Keratinocyte (primary cell): ENCODE results near the gene TMEM120B. TPM values are rescaled to one million over a fixed set of nuclear protein-coding genes. Genes with fewer than 3 reads are reported as not detected.
"Not testable (repeated sequence)": the region's sequence is repeated elsewhere in the genome, so short reads cannot be mapped to it uniquely, and the experiment has no call there.

Source experiments
- DNase-seq: peaks from one replicate; pipeline ENCODE4 v3.0.0-alpha.2; 2011; ENCODE audit warnings: low read depth, missing footprints, low spot score
- FAIRE-seq: peaks from 2 replicates; lab custom pipeline; 2011; peaks lifted over from hg19 to GRCh38; lab: Jason Lieb, UNC
- H2AFZ ChIP-seq: 2 replicates; pipeline ENCODE4 v1.6.0; 2012; ENCODE audit warnings: low read length, control low read depth, inconsistent platforms; ENCODE audit not compliant: control insufficient read depth
- H3K27ac ChIP-seq: 2 replicates; pipeline ENCODE4 v1.5.1; 2011; ENCODE audit warnings: low read length; ENCODE audit not compliant: control insufficient read depth, insufficient read depth
- H3K27me3 ChIP-seq: 3 replicates; pipeline ENCODE4 v1.6.0; 2011; ENCODE audit warnings: low read length; ENCODE audit not compliant: control insufficient read depth, insufficient read depth; ENCODE audit errors: extremely low read depth
- H3K36me3 ChIP-seq, 2 experiments: 2 replicates in 1 of 2; 3 replicates in 1 of 2; pipeline ENCODE4 v1.5.1; 2011; ENCODE audit warnings: low read length in 2 of 2, mild to moderate bottlenecking in 1 of 2; ENCODE audit not compliant: control insufficient read depth in 2 of 2, insufficient read depth in 2 of 2; ENCODE audit errors: extremely low read depth in 1 of 2
- H3K4me1 ChIP-seq: 3 replicates; pipeline ENCODE4 v1.5.1; 2011; ENCODE audit warnings: low read length; ENCODE audit not compliant: control insufficient read depth, insufficient read depth; ENCODE audit errors: extremely low read depth
- H3K4me2 ChIP-seq: 3 replicates; pipeline ENCODE4 v1.6.0; 2011; ENCODE audit warnings: low read depth, low read length; ENCODE audit not compliant: control insufficient read depth, insufficient read depth; ENCODE audit errors: extremely low read depth
- H3K4me3 ChIP-seq, 3 experiments: fragments of 200-600 bp in 1 of 3; sonication (generic) in 1 of 3; 2 replicates in 2 of 3; 3 replicates in 1 of 3; pipeline ENCODE4 v1.5.1; 2011 to 2016; ENCODE audit warnings: low read length in 3 of 3, mild to moderate bottlenecking in 3 of 3, control low read depth in 2 of 3, inconsistent platforms in 1 of 3, low read depth in 1 of 3, mixed read lengths in 1 of 3, mixed run types in 1 of 3, moderate library complexity in 1 of 3; ENCODE audit not compliant: control insufficient read depth in 2 of 3, insufficient read depth in 2 of 3; ENCODE audit errors: extremely low read depth in 1 of 3
- H3K79me2 ChIP-seq: 2 replicates; pipeline ENCODE4 v1.6.0; 2012; ENCODE audit warnings: low read length; ENCODE audit not compliant: control insufficient read depth, insufficient read depth
- H3K9ac ChIP-seq: 3 replicates; pipeline ENCODE4 v1.6.0; 2011; ENCODE audit warnings: low read length; ENCODE audit not compliant: control insufficient read depth, insufficient read depth; ENCODE audit errors: extremely low read depth
- H3K9me1 ChIP-seq: 3 replicates; pipeline ENCODE4 v1.6.0; 2011; ENCODE audit warnings: low read length; ENCODE audit not compliant: control insufficient read depth, insufficient read depth; ENCODE audit errors: extremely low read depth
- H3K9me3 ChIP-seq: 2 replicates; pipeline ENCODE4 v1.5.1; 2012; ENCODE audit warnings: low read depth, low read length; ENCODE audit not compliant: control insufficient read depth
- H4K20me1 ChIP-seq: 3 replicates; pipeline ENCODE4 v1.6.0; 2011; ENCODE audit warnings: low read length; ENCODE audit not compliant: control insufficient read depth, insufficient read depth; ENCODE audit errors: extremely low read depth
- CTCF ChIP-seq, 3 experiments: IDR thresholded peaks in 1 of 3; conservative IDR thresholded peaks in 1 of 3; optimal IDR thresholded peaks in 1 of 3; 2 replicates in 2 of 3; 3 replicates in 1 of 3; pipeline versions ENCODE3 to v1.5.1; 2011; ENCODE audit warnings: low read length in 3 of 3, mild to moderate bottlenecking in 3 of 3, moderate library complexity in 2 of 3, control low read depth in 1 of 3, inconsistent platforms in 1 of 3; ENCODE audit not compliant: insufficient read depth in 2 of 3; ENCODE audit errors: extremely low read depth in 1 of 3
- EZH2 ChIP-seq: IDR thresholded peaks from one replicate; pipeline ENCODE4 v1.6.1; 2012; ENCODE audit warnings: inconsistent platforms, mild to moderate bottlenecking, low read length, moderate library complexity
- dilution Hi-C: fragments of 300-500 bp; cut with MboI; formaldehyde crosslinking; loops from one replicate; pipeline ENCODE4 v1.7.0; 2020; ENCODE audit warnings: low sequenced_read_pairs; ENCODE audit not compliant: extremely low pct_ligation_motif_present
- polyA plus RNA-seq, 5 experiments: library from polyadenylated mRNA; depleted of rRNA in 3 of 5; stranded (reverse) in 3 of 5; stranded (forward) in 1 of 5; unstranded in 1 of 5; fragments of >200 nt; gene quantifications; 1 replicate in 1 of 5; 2 replicates in 3 of 5; 3 replicates in 1 of 5; pipeline versions ENCODE4 v1.2.1 to v1.2.3, GENCODE V29; 2011 to 2012; ENCODE audit warnings: missing spikeins in 2 of 5, low read depth in 1 of 5, low replicate concordance in 1 of 5

The TMEM120B gene
- polyA plus RNA-seq, 1 donor (not counting 4 experiments of a cell fraction or from before 2014, with no cell fraction given), result 6.9 TPM

DNA sequence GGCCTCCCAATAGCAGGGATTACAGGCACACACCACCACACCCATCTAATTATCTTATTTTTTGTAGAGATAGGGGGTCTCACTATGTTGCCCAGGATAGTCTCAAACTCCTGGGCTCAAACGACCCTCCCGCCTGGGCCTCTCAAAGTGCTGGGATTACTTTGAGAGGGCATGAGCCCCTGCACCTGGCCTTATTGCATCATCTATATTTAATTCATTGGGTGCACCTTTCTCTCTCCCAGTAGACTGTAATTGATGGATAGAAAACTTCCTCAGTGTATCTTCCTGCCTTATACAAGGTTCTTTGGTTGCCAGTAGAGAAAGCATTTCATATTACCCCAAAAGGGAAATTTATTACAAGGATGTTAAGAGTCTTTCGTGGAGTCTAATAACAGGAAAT, 34.2 kb upstream of the TMEM120B start:
- Histone ChIP-seq H2AFZ (no peak overlapping the region), H3K9me1 (no peaks in the 10 kb centered on the region), H3K4me1 (peaks cover under 1% of the 10 kb centered on the region), H3K27ac (no peak overlapping the region), H3K4me2 (no peak overlapping the region), H3K9ac (no peak overlapping the region), H3K4me3 (no peak overlapping the region), H3K79me2 (no peaks in the 10 kb centered on the region), H4K20me1 (no peaks in the 10 kb centered on the region), H3K36me3 (no peaks in the 10 kb centered on the region), H3K27me3 (no peaks in the 10 kb centered on the region), H3K9me3 (no peaks in the 10 kb centered on the region)
- no peak for FAIRE-seq
- no peak for DNase-seq
- no peak for TF ChIP-seq CTCF (optimal IDR thresholded peaks at IDR 0.05 in 1 of 3, IDR thresholded peaks at IDR 0.05 in 1 of 3, conservative IDR thresholded peaks at IDR 0.05 in 1 of 3; ENCODE audit: extremely low read depth in 1 of 3, insufficient read depth in 2 of 3, low read length in 3 of 3)
- dilution Hi-C loops, result no loop called here

DNA sequence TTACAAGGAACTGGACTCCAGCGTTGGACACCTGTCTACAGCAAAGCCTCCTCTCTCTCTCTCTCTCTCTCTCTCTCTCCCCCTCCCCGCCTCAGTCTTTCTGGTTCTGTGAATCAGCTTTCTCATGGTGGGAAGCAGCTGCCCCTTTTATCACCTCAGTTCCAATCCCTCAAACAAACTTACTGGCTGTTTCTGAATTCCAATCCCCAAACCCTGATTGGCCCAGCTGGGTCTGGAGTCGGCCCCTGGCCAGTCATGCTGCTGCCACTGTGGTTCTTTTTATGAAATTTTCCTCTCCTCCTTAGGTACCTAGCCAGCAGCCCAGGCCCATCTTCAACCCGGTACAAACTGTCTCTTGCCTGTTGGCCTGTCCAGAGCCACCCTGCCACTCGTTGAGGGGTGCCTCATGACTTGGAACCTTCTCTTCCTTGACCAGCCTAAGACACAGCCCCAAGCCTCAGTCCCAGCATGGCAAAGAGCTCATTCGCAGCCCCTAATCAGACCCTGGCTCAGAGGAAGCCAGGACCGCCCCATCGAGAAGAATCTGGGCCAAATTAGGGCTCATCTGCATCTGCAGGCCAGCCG, 33.7 kb upstream of the TMEM120B start:
- Histone ChIP-seq H3K4me3 (no peak overlapping the region), H3K79me2 (no peaks in the 10 kb centered on the region), H3K27ac (no peak overlapping the region), H3K9ac (no peak overlapping the region), H3K27me3 (no peaks in the 10 kb centered on the region), H4K20me1 (no peaks in the 10 kb centered on the region), H3K36me3 (no peaks in the 10 kb centered on the region), H3K9me3 (no peaks in the 10 kb centered on the region), H2AFZ (no peak overlapping the region), H3K9me1 (no peaks in the 10 kb centered on the region), H3K4me1 (no peaks in the 10 kb centered on the region), H3K4me2 (no peak overlapping the region)
- DNase-seq, result no peak
- FAIRE-seq, result no peak
- TF ChIP-seq CTCF (optimal IDR thresholded peaks at IDR 0.05 in 1 of 3, IDR thresholded peaks at IDR 0.05 in 1 of 3, conservative IDR thresholded peaks at IDR 0.05 in 1 of 3; ENCODE audit: extremely low read depth in 1 of 3, insufficient read depth in 2 of 3, low read length in 3 of 3) (no peak), EZH2 (no peak)
- dilution Hi-C loops, result no loop called here

- H2AFZ ChIP-seq, dilution Hi-C loops, H3K4me2 ChIP-seq, DNase-seq, H4K20me1 ChIP-seq, H3K9ac ChIP-seq, H3K4me3 ChIP-seq, H3K27ac ChIP-seq, H3K9me3 ChIP-seq, FAIRE-seq, H3K9me1 ChIP-seq, H3K79me2 ChIP-seq, H3K4me1 ChIP-seq, H3K27me3 ChIP-seq, H3K36me3 ChIP-seq: not testable (repeated sequence)
These were observed 32.8 kb upstream of the TMEM120B start for GRCh38 chr12:121679661-121680197.
